Neuronal stem cell (in vitro differentiated cells): ENCODE data around the gene KIAA0232. TPM values are rescaled to one million over a fixed set of nuclear protein-coding genes. Genes with fewer than 3 reads are reported as not detected.

Experiments used
- DNase-seq: peaks from one replicate; pipeline ENCODE4 v3.0.0-alpha.2; 2013; ENCODE audit warnings: low spot score
- H2AFZ ChIP-seq: one replicate; pipeline ENCODE4 v1.6.1; 2013; ENCODE audit warnings: mild to moderate bottlenecking, low read length, inconsistent platforms
- H2AK5ac ChIP-seq: 2 replicates; pipeline ENCODE4 v1.6.1; 2013; ENCODE audit warnings: low read depth, mild to moderate bottlenecking, inconsistent platforms, low read length, moderate library complexity, mixed read lengths
- H2BK120ac ChIP-seq: 2 replicates; pipeline ENCODE4 v1.6.1; 2013; ENCODE audit warnings: low read depth, mild to moderate bottlenecking, inconsistent platforms, low read length, moderate library complexity, mixed read lengths
- H2BK12ac ChIP-seq: one replicate; pipeline ENCODE4 v1.6.1; 2013; ENCODE audit warnings: low read length, inconsistent platforms
- H2BK15ac ChIP-seq: 2 replicates; pipeline ENCODE4 v1.6.1; 2013; ENCODE audit warnings: mild to moderate bottlenecking, low read length, inconsistent platforms, mixed read lengths
- H2BK5ac ChIP-seq: one replicate; pipeline ENCODE4 v1.6.1; 2013; ENCODE audit warnings: inconsistent platforms, mild to moderate bottlenecking, low read length, moderate library complexity
- H3K14ac ChIP-seq: one replicate; pipeline ENCODE4 v1.6.1; 2013; ENCODE audit warnings: low read length, inconsistent platforms
- H3K18ac ChIP-seq: 2 replicates; pipeline ENCODE4 v1.6.1; 2013; ENCODE audit warnings: low read length, inconsistent platforms
- H3K23ac ChIP-seq: 2 replicates; pipeline ENCODE4 v1.6.1; 2013; ENCODE audit warnings: low read depth, mild to moderate bottlenecking, mixed read lengths, low read length, inconsistent platforms; ENCODE audit not compliant: poor library complexity
- H3K27ac ChIP-seq: replicated peaks from 3 replicates; pipeline ENCODE4 v1.5.1; 2013; ENCODE audit warnings: low read length, inconsistent platforms
- H3K27me3 ChIP-seq, 3 experiments: 2 replicates each; pipeline ENCODE4 v1.6.1; 2013; ENCODE audit warnings: low read length in 3 of 3, mild to moderate bottlenecking in 2 of 3, inconsistent platforms in 1 of 3, low read depth in 1 of 3, mixed read lengths in 1 of 3, moderate library complexity in 1 of 3; ENCODE audit not compliant: control insufficient read depth in 3 of 3, insufficient read depth in 3 of 3
- H3K36me3 ChIP-seq, 2 donors: replicated peaks in 1 of 2; 2 replicates each; pipeline ENCODE4 v1.6.1; 2013; ENCODE audit warnings: low read length in 2 of 2; ENCODE audit not compliant: control insufficient read depth in 2 of 2, insufficient read depth in 2 of 2
- H3K4ac ChIP-seq: 2 replicates; pipeline ENCODE4 v1.6.1; 2013; ENCODE audit warnings: inconsistent platforms, mild to moderate bottlenecking, low read length, moderate library complexity
- H3K4me1 ChIP-seq, 2 donors: 1 replicate in 1 of 2; 2 replicates in 1 of 2; pipeline ENCODE4 v1.6.1; 2013; ENCODE audit warnings: low read length in 2 of 2, low read depth in 1 of 2; ENCODE audit not compliant: control insufficient read depth in 2 of 2, insufficient read depth in 1 of 2
- H3K4me2 ChIP-seq: one replicate; pipeline ENCODE4 v1.6.1; 2013; ENCODE audit warnings: mild to moderate bottlenecking, low read length, inconsistent platforms; ENCODE audit not compliant: insufficient read depth, poor library complexity, severe bottlenecking
- H3K4me3 ChIP-seq, 2 donors: 2 replicates each; pipeline ENCODE4 v1.5.1; 2013; ENCODE audit warnings: low read length in 2 of 2, mild to moderate bottlenecking in 2 of 2, inconsistent platforms in 1 of 2, moderate library complexity in 1 of 2
- H3K79me1 ChIP-seq: one replicate; pipeline ENCODE4 v1.6.1; 2013; ENCODE audit warnings: low read depth, mild to moderate bottlenecking, inconsistent platforms, low read length, moderate library complexity
- H3K9ac ChIP-seq: one replicate; pipeline ENCODE4 v1.6.1; 2013; ENCODE audit warnings: mild to moderate bottlenecking, low read depth, low read length, inconsistent platforms; ENCODE audit not compliant: poor library complexity
- H3K9me3 ChIP-seq, 2 donors: replicated peaks in 1 of 2; 2 replicates each; pipeline versions ENCODE3 to v1.6.1; 2013; ENCODE audit warnings: low read length in 2 of 2, mild to moderate bottlenecking in 2 of 2, inconsistent platforms in 1 of 2, low read depth in 1 of 2, mixed read lengths in 1 of 2, moderate library complexity in 1 of 2; ENCODE audit not compliant: control insufficient read depth in 2 of 2, insufficient read depth in 1 of 2
- H4K8ac ChIP-seq: one replicate; pipeline ENCODE4 v1.6.1; 2013; ENCODE audit warnings: low read depth, mild to moderate bottlenecking, inconsistent platforms, low read length, moderate library complexity
- H4K91ac ChIP-seq: one replicate; pipeline ENCODE4 v1.6.1; 2013; ENCODE audit warnings: low read length, low read depth, mild to moderate bottlenecking, inconsistent platforms; ENCODE audit not compliant: poor library complexity
- whole genome bisulfite sequencing, 2 donors: extraction: QIAGEN DNeasy Blood & Tissue Kit; methylation state at CpG; one replicate each; pipeline ENCODE4 v1.1.7; 2013; ENCODE audit warnings: missing lambda C conversion rate in 2 of 2, mixed read lengths in 1 of 2; ENCODE audit not compliant: insufficient read length in 2 of 2, insufficient replicate concordance in 1 of 2; ENCODE audit errors: extremely low coverage in 2 of 2; 5-methylcytosine and 5-hydroxymethylcytosine counted together
- polyA plus RNA-seq, 2 experiments: library from polyadenylated mRNA; stranded (reverse); fragments of 200-250 nt; gene quantifications; one replicate each; pipeline ENCODE4 v1.2.3, GENCODE V29; 2013

Gene KIAA0232, protein sequence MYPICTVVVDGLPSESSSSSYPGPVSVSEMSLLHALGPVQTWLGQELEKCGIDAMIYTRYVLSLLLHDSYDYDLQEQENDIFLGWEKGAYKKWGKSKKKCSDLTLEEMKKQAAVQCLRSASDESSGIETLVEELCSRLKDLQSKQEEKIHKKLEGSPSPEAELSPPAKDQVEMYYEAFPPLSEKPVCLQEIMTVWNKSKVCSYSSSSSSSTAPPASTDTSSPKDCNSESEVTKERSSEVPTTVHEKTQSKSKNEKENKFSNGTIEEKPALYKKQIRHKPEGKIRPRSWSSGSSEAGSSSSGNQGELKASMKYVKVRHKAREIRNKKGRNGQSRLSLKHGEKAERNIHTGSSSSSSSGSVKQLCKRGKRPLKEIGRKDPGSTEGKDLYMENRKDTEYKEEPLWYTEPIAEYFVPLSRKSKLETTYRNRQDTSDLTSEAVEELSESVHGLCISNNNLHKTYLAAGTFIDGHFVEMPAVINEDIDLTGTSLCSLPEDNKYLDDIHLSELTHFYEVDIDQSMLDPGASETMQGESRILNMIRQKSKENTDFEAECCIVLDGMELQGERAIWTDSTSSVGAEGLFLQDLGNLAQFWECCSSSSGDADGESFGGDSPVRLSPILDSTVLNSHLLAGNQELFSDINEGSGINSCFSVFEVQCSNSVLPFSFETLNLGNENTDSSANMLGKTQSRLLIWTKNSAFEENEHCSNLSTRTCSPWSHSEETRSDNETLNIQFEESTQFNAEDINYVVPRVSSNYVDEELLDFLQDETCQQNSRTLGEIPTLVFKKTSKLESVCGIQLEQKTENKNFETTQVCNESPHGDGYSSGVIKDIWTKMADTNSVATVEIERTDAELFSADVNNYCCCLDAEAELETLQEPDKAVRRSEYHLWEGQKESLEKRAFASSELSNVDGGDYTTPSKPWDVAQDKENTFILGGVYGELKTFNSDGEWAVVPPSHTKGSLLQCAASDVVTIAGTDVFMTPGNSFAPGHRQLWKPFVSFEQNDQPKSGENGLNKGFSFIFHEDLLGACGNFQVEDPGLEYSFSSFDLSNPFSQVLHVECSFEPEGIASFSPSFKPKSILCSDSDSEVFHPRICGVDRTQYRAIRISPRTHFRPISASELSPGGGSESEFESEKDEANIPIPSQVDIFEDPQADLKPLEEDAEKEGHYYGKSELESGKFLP (N-terminal part only)
- 19.1 TPM for polyA plus RNA-seq (2013, experiment 1 of 2)
- polyA plus RNA-seq (2013, experiment 2 of 2) = 19.2 TPM

DNA sequence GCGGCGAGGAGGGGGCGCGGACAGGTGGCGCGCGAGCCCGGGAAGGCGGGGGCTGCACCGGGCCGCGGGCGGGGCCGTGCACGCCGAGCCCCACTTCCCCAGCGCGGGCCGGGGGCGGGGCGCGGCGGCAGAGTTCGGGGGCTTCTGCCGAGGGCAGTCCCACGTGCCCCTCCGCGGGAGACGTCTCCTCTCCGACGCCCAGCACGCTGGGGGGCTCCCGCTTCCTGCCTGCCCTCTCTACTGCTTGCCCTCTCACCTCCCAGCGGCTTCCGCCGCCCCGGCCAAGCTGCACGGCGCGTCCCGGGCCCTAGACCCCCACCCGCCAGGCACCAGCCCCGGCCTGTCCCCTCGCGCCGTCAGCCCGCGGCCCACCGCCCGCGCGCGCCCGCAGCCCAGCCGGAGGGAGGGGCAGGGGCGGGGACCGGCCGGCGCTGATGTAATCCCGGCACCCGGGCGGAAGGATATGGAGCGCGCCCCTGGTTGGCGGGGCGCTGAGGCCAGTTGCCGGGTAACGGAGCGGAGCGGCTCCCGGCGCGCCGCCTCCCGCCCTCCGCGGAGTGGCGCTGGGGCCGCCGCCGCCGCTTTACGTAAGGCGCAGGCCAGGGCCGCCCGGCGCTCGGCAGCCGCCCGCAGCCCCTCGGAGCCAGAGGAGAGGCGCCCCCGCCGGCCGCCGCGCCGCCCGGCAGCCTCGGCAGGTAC, at the start of gene KIAA0232:
TSS of gene KIAA0232 (plus strand) at position 581 of the 699 bp plus-strand sequence. CDS start 41,727 bp downstream, outside the sequence.
- Histone ChIP-seq H2BK12ac (peak within 1 kb of the TSS; percentile 22), H3K23ac (peak within 1 kb of the TSS; percentile 92), H3K14ac (peak within 1 kb of the TSS; percentile 97), H2AK5ac (peak within 1 kb of the TSS; percentile 98), H3K36me3 (peaks cover 2 to 23% of the 10 kb centered on the region in 2 donors), H2BK5ac (peak within 1 kb of the TSS; percentile 96), H3K27me3 (peaks cover 0 to 18% (median 0%) of the 10 kb centered on the region in 3 experiments), H3K18ac (peak within 1 kb of the TSS; percentile 100), H3K4ac (peak within 1 kb of the TSS; percentile 90), H3K9ac (peak within 1 kb of the TSS; percentile 98), H3K27ac (peak within 1 kb of the TSS; percentile 89), H3K4me1 (peaks cover 17 to 35% of the 10 kb centered on the region in 2 donors), H2AFZ (peak within 1 kb of the TSS; percentile 97), H3K79me1 (peaks cover 4% of the 10 kb centered on the region), H2BK120ac (peak within 1 kb of the TSS; percentile 93), H2BK15ac (peak within 1 kb of the TSS; percentile 76), H4K91ac (peak within 1 kb of the TSS; percentile 86), H3K4me3 (peak within 1 kb of the TSS; percentile 95 to 99), H3K4me2 (peak within 1 kb of the TSS; percentile 97), H3K9me3 (no peaks in the 10 kb centered on the region), H4K8ac (peak within 1 kb of the TSS; percentile 45)
- DNase-seq = peak; percentile 93
- WGBS, 2 donors = no CpG with 5 or more reads among the region's 100 CpGs

DNA sequence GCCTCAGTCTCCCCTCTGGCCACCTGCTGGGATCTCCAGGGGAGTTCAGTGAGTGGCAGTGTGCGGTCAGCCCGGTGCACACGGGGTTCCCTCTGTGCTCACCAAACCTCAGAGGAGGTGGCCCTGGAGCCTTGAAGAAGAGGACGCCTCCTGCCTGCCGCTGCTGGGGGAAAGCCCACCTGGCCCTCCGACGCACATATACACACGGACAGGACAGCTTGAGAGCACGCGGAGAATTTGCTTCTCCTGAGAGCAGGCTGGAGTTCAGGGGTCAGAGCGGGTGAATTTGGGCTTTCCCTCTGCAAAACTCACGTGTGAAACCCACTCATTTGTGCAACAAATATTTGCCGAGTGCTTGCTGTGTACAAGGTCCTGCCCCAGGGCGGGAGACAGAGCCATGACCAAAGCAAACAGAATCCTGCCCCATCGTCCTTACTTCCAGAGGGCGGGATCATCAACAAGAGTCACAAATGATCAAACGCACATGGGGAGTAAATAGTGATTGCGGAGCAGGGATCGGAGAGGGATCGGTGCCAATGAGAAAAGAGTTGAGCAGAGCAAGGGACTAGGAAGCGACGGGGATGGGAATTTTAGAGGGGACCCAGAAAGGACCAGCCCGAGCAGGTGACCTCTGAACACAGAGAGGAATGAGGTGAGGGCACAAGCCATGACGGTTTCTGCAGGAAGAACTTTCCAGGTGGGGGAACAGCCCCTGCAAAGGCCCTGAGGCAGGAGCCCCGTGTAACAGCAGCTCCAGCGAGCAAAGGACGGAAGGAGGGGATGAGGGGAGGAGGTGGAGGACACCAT, 49.0 kb upstream of the KIAA0232 start:
- Histone ChIP-seq H4K8ac (peak overlapping the region; percentile 31), H4K91ac (no peak overlapping the region), H3K23ac (peak overlapping the region; percentile 40), H3K4me3 (no peak overlapping the region), H2BK120ac (peak overlapping the region; percentile 26), H3K4me1 (peaks cover 0 to 8% of the 10 kb centered on the region in 2 donors), H3K14ac (peak overlapping the region; percentile 49), H3K36me3 (no peaks in the 10 kb centered on the region), H2BK15ac (peak overlapping the region; percentile 64), H3K27me3 (peaks cover 0 to 3% (median 0%) of the 10 kb centered on the region in 3 experiments), H3K27ac (no peak overlapping the region), H3K9me3 (no peaks in the 10 kb centered on the region), H3K4ac (no peak overlapping the region), H3K4me2 (no peak overlapping the region), H2AK5ac (peak overlapping the region; percentile 84), H3K18ac (peak overlapping the region; percentile 53), H3K9ac (no peak overlapping the region), H2BK12ac (peak overlapping the region; percentile 51), H2AFZ (no peak overlapping the region), H3K79me1 (no peaks in the 10 kb centered on the region), H2BK5ac (no peak overlapping the region)
- no CpG with 5 or more reads among the region's 27 CpGs for whole genome bisulfite sequencing, 2 donors
- no peak for DNase-seq

DNA sequence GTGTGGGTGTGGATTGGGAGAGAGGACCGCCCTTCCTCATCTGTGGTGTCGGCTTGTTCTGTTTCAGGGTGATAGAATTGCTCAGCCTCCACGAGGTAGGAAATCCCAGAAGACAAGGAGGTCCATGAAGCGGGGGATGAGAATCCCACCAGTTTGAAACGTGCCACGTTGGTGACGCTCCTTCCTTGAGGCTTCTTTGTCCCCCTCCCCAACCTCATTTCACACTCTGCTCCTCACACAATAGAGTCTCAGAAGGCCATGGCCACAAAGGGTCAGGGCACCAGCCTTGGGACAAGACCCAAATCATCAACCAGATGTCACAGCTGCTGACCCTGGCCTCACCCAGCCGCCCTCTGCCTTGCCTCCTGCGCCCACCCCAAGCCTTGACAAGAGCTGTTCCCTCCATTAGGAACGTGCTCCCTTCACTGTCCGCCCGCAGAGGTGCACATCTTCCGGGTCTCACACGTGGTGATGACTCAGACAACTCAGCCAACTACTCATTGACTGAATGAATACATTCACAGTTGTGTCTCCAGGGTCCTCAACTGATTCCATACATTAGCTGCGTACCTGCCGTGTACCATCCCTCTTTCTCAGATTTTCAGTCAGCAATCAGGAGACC, 48.3 kb upstream of the KIAA0232 start:
- H3K4me3 ChIP-seq = no peak overlapping the region
- no peak overlapping the region for H2BK5ac ChIP-seq
- H3K9ac ChIP-seq = no peak overlapping the region
- H3K18ac ChIP-seq = peak overlapping the region; percentile 53
- H3K23ac ChIP-seq = peak overlapping the region; percentile 10
- peak overlapping the region; percentile 31 for H4K8ac ChIP-seq
- no CpG with 5 or more reads among the region's 16 CpGs for WGBS, 2 donors
- H3K4me2 ChIP-seq = no peak overlapping the region
- H2AFZ ChIP-seq = no peak overlapping the region
- peak overlapping the region; percentile 64 for H2BK15ac ChIP-seq
- no peaks in the 10 kb centered on the region for H3K9me3 ChIP-seq
- peak overlapping the region; percentile 84 for H2AK5ac ChIP-seq
- peaks cover 0 to 3% (median 0%) of the 10 kb centered on the region in 3 experiments for H3K27me3 ChIP-seq
- no peak overlapping the region for H3K27ac ChIP-seq
- H2BK12ac ChIP-seq = peak overlapping the region; percentile 51
- H4K91ac ChIP-seq = no peak overlapping the region
- H3K4ac ChIP-seq = no peak overlapping the region
- no peaks in the 10 kb centered on the region for H3K36me3 ChIP-seq
- H3K4me1 ChIP-seq = peaks cover 0 to 6% of the 10 kb centered on the region in 2 donors
- no peaks in the 10 kb centered on the region for H3K79me1 ChIP-seq
- DNase-seq = no peak
- peak overlapping the region; percentile 49 for H3K14ac ChIP-seq
- H2BK120ac ChIP-seq = no peak overlapping the region
